AG04450 (cell line): ENCODE results near the gene ATP4B. TPM values are rescaled to one million over a fixed set of nuclear protein-coding genes. Genes with fewer than 3 reads are reported as not detected.

Experiments used
- CTCF ChIA-PET: fragments of 300-600, 350-600 bp; formaldehyde crosslinking; extraction: SDS; loops from one replicate; lab custom pipeline; 2022; ENCODE audit warnings: antibody characterized with exemption, inconsistent platforms; lab: Charles Lee
- POLR2A ChIA-PET: fragments of 350-600 bp; formaldehyde crosslinking; extraction: SDS; loops from one replicate; lab custom pipeline; 2021; ENCODE audit warnings: antibody characterized with exemption, inconsistent platforms; lab: Yijun Ruan, JAX
- DNase-seq: peaks from one replicate; pipeline ENCODE4 v3.0.0-alpha.2; 2011; ENCODE audit warnings: low read depth, low spot score
- H3K27ac ChIP-seq: one replicate; pipeline ENCODE4 v1.5.1; 2012; ENCODE audit warnings: low read depth, low read length, control low read depth
- H3K27me3 ChIP-seq: one replicate; pipeline ENCODE4 v1.6.0; 2012; ENCODE audit warnings: low read length; ENCODE audit not compliant: control insufficient read depth, insufficient read depth
- H3K4me3 ChIP-seq: 2 replicates; pipeline ENCODE4 v1.5.1; 2011; ENCODE audit warnings: mild to moderate bottlenecking, low read depth, low read length, control low read depth
- H3K9me3 ChIP-seq: 2 replicates; pipeline ENCODE4 v1.5.1; 2012; ENCODE audit warnings: low read length; ENCODE audit not compliant: control insufficient read depth, insufficient read depth
- CTCF ChIP-seq: IDR thresholded peaks from 2 replicates; pipeline ENCODE4 v1.5.1; 2011; ENCODE audit warnings: low read depth, low read length, control low read depth, inconsistent platforms
- polyA plus RNA-seq: library from polyadenylated mRNA; depleted of rRNA; stranded (reverse); fragments of >200 nt; gene quantifications from 2 replicates; pipeline ENCODE4 v1.2.3, GENCODE V29; 2011

ATP4B gene
- polyA plus RNA-seq, 1 experiment = not detected

- DNase-seq = no peak
- Histone ChIP-seq H3K27ac (no peak within 1 kb of the TSS), H3K9me3 (peaks cover 21% of the 10 kb centered on the region; the same call in 1 of the 2 replicates), H3K4me3 (no peak within 1 kb of the TSS), H3K27me3 (peaks cover 2% of the 10 kb centered on the region)
- POLR2A ChIA-PET = no interaction called here
- CTCF ChIA-PET = no interaction called here
- no peak for TF ChIP-seq CTCF
These were observed 9.1 kb upstream of the ATP4B start, which contains the start of gene GRK1 for GRCh38 chr13:113666951-113667701. GRK1 (plus strand) TSS chr13:113667219; CDS start chr13:113667387, 168 bp downstream.

GRCh38 chr13:113666329-113666670 is 8.3 kb upstream of the ATP4B start:
- no peak for DNase-seq
- TF ChIP-seq CTCF = no peak
- Histone ChIP-seq H3K27me3 (peaks cover 2% of the 10 kb centered on the region), H3K27ac (no peak overlapping the region), H3K9me3 (peaks cover 13% of the 10 kb centered on the region; the same call in 1 of the 2 replicates), H3K4me3 (no peak overlapping the region)
- CTCF ChIA-PET = no interaction called here
- POLR2A ChIA-PET = no interaction called here

GRCh38 chr13:113665597-113666328 is 7.8 kb upstream of the ATP4B start:
- Histone ChIP-seq H3K27me3 (peaks cover 2% of the 10 kb centered on the region), H3K9me3 (peaks cover 9% of the 10 kb centered on the region; the same call in 1 of the 2 replicates), H3K27ac (no peak overlapping the region), H3K4me3 (no peak overlapping the region)
- POLR2A ChIA-PET = interaction anchor here (0.6 kb wide), 1 partner anchor 446 kb away, joined by 3 read pairs; no protein-coding TSS in a partner anchor
- TF ChIP-seq CTCF = no peak
- CTCF ChIA-PET = no interaction called here
- DNase-seq = no peak

GRCh38 chr13:113664751-113665596 is 7.0 kb upstream of the ATP4B start:
- Histone ChIP-seq H3K4me3 (no peak overlapping the region), H3K27me3 (peaks cover 4% of the 10 kb centered on the region), H3K9me3 (peaks cover 11% of the 10 kb centered on the region), H3K27ac (no peak overlapping the region)
- no peak for TF ChIP-seq CTCF
- DNase-seq = no peak
- ChIA-PET POLR2A (interaction anchor here (0.6 kb wide), 1 partner anchor 446 kb away, joined by 3 read pairs; no protein-coding TSS in a partner anchor), CTCF (no interaction called here)
